ENCODE data around the gene UCK2. TPM values are rescaled to one million over a fixed set of nuclear protein-coding genes. Genes with fewer than 3 reads are reported as not detected.

UCK2 gene
- total and polyA plus RNA-seq, 9 of the 15 experiments (the other 6 are each of a cell fraction or from before 2014, with no cell fraction given) = 71.6 to 145 (median 95.8) TPM

DNA sequence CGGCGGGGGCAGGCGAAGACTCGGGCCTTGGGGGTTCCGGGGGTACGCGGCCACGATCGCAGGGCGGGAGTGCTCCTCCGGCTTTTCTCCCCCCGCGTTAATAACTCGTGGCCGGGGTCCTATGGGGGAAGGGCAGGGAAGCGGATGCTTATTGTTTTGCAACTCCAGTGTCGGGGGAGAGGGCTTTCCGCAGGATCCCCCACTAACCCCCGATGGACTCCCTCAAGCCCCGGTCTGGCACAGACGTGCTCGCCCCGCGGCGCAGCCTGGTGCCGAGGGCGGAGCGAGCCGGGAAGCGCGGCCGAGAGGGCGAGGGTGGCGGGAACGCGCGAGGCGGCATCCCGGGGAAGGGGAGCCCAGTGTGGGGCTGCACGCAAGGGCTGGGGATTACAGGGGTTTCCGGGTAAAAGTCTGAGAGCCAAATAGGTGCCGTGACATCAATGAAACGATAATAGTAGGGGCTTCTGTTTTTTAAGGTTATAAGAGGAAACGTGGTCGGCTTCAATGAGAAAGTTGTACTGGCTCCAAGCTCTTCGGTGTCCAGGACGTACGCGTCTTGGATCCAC, 772 bp downstream of the UCK2 start (continued):
- 0 out of 2 replicates have a peak, but pooled peaks have one; percentile 61 for TF ChIP-seq ZNF766 (CRISPR knock-in tag; conservative IDR thresholded peaks at IDR 0.05)
- TF ChIP-seq ZNF507 (tag; conservative IDR thresholded peaks at IDR 0.05) = no peak
- TF ChIP-seq TSC22D4 (tag; IDR thresholded peaks at IDR 0.05) = no peak
- peak; percentile 58; the same call in 1 of the 2 replicates for TF ChIP-seq RNF2 (IDR thresholded peaks at IDR 0.05)
- TF ChIP-seq NONO (IDR thresholded peaks at IDR 0.05; ENCODE audit: low read depth in 2 of 2, low read length in 1 of 2) = peak in 1 of 2 experiments; percentile 81; a peak in 1 of 4 replicates
- TF ChIP-seq, protein P1, sequence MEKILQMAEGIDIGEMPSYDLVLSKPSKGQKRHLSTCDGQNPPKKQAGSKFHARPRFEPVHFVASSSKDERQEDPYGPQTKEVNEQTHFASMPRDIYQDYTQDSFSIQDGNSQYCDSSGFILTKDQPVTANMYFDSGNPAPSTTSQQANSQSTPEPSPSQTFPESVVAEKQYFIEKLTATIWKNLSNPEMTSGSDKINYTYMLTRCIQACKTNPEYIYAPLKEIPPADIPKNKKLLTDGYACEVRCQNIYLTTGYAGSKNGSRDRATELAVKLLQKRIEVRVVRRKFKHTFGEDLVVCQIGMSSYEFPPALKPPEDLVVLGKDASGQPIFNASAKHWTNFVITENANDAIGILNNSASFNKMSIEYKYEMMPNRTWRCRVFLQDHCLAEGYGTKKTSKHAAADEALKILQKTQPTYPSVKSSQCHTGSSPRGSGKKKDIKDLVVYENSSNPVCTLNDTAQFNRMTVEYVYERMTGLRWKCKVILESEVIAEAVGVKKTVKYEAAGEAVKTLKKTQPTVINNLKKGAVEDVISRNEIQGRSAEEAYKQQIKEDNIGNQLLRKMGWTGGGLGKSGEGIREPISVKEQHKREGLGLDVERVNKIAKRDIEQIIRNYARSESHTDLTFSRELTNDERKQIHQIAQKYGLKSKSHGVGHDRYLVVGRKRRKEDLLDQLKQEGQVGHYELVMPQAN (IDR thresholded peaks at IDR 0.05; ENCODE audit: borderline replicate concordance) = no peak
- TF ChIP-seq ZNF644 (tag; IDR thresholded peaks at IDR 0.05; ENCODE audit: low read depth) = no peak
- no peak for TF ChIP-seq SP1 (CRISPR knock-in tag; IDR thresholded peaks at IDR 0.05)
- TF ChIP-seq, protein P2, sequence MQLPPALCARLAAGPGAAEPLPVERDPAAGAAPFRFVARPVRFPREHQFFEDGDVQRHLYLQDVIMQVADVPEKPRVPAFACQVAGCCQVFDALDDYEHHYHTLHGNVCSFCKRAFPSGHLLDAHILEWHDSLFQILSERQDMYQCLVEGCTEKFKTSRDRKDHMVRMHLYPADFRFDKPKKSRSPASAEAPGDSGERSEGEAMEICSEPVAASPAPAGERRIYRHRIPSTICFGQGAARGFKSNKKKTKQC (CRISPR knock-in tag; IDR thresholded peaks at IDR 0.05) = no peak; the same call in 1 of the 2 replicates
- no peak for TF ChIP-seq SRSF3 (IDR thresholded peaks at IDR 0.05; ENCODE audit: insufficient read depth, low read length)
- TF ChIP-seq JUN (IDR thresholded peaks at IDR 0.05; ENCODE audit: borderline replicate concordance, low read depth, low read length) = no peak
- peak; percentile 66; the same call in 1 of the 2 replicates for TF ChIP-seq JUN (CRISPR knock-in tag; IDR thresholded peaks at IDR 0.05; ENCODE audit: borderline replicate concordance)
- no peak for TF ChIP-seq FOXM1 (IDR thresholded peaks at IDR 0.05; ENCODE audit: low read depth)
- peak; percentile 52; the same call in 1 of the 2 replicates for TF ChIP-seq FOXM1 (CRISPR knock-in tag; IDR thresholded peaks at IDR 0.05; ENCODE audit: low read depth)
- TF ChIP-seq NEUROD1 (IDR thresholded peaks at IDR 0.05; ENCODE audit: borderline replicate concordance, low read depth, low read length, partially characterized antibody) = peak; percentile 16
- TF ChIP-seq, protein P3, sequence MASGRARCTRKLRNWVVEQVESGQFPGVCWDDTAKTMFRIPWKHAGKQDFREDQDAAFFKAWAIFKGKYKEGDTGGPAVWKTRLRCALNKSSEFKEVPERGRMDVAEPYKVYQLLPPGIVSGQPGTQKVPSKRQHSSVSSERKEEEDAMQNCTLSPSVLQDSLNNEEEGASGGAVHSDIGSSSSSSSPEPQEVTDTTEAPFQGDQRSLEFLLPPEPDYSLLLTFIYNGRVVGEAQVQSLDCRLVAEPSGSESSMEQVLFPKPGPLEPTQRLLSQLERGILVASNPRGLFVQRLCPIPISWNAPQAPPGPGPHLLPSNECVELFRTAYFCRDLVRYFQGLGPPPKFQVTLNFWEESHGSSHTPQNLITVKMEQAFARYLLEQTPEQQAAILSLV (tag; IDR thresholded peaks at IDR 0.05) = no peak
- no peak for TF ChIP-seq ZNF274 (IDR thresholded peaks at IDR 0.05; ENCODE audit: borderline replicate concordance, low read depth, low read length)
- TF ChIP-seq SIN3A (IDR thresholded peaks at IDR 0.05; ENCODE audit: borderline replicate concordance in 2 of 2, control insufficient read depth in 1 of 2, low read depth in 2 of 2, low read length in 2 of 2) = no peak
- TF ChIP-seq BMI1 (IDR thresholded peaks at IDR 0.05; ENCODE audit: low read length) = no peak
- peak; percentile 33; the same call in 1 of the 2 replicates for TF ChIP-seq HSF4 (CRISPR knock-in tag; IDR thresholded peaks at IDR 0.05; ENCODE audit: borderline replicate concordance)
- no peak for TF ChIP-seq CHD2 (IDR thresholded peaks at IDR 0.05; ENCODE audit: low read depth, low read length)
- no peak for TF ChIP-seq TARDBP (IDR thresholded peaks at IDR 0.05)
- TF ChIP-seq HDAC2 (IDR thresholded peaks at IDR 0.05) = no peak
- TF ChIP-seq ZFP36 (IDR thresholded peaks at IDR 0.05; ENCODE audit: low read depth, low read length, partially characterized antibody) = no peak
- TF ChIP-seq, protein P4, sequence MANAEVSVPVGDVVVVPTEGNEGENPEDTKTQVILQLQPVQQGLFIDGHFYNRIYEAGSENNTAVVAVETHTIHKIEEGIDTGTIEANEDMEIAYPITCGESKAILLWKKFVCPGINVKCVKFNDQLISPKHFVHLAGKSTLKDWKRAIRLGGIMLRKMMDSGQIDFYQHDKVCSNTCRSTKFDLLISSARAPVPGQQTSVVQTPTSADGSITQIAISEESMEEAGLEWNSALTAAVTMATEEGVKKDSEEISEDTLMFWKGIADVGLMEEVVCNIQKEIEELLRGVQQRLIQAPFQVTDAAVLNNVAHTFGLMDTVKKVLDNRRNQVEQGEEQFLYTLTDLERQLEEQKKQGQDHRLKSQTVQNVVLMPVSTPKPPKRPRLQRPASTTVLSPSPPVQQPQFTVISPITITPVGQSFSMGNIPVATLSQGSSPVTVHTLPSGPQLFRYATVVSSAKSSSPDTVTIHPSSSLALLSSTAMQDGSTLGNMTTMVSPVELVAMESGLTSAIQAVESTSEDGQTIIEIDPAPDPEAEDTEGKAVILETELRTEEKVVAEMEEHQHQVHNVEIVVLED (CRISPR knock-in tag; IDR thresholded peaks at IDR 0.05) = no peak

Data from K562 (cell line).